HT1080 (cell line): ENCODE measurements around the gene NUDT6. TPM values are rescaled to one million over a fixed set of nuclear protein-coding genes. Genes with fewer than 3 reads are reported as not detected.

Experiments
- total RNA-seq: library from RNA; depleted of rRNA; stranded (reverse); fragments of >200 nt; shearing (Covaris generic); gene quantifications from 2 replicates; pipeline ENCODE4 v1.2.3, GENCODE V29; 2014; rRNA removed

The NUDT6 gene
- total RNA-seq, 1 experiment from 2014 or later, result 13.6 TPM

Other genes with a start within 250 kb of the NUDT6 start
- gene BBS12, start 189.9 kb downstream of the NUDT6 start, total RNA-seq, result 1.5 and 1.7 TPM in 2 replicates
- 16.7 and 16.8 TPM in 2 replicates for gene FGF2, start 95.8 kb downstream of the NUDT6 start, total RNA-seq